Measurements from ENCODE around the gene SLC39A11. TPM values are rescaled to one million over a fixed set of nuclear protein-coding genes. Genes with fewer than 3 reads are reported as not detected.

SLC39A11 gene
- total RNA-seq, 1 donor from 2014 or later, result 46.1 TPM

GRCh38 chr17:72886622-72887021 lies 205.9 kb downstream of the SLC39A11 start:
- no peak for ATAC-seq

GRCh38 chr17:72884066-72884465 lies 208.4 kb downstream of the SLC39A11 start:
- ATAC-seq, result no peak
- no peak for DNase-seq (ENCODE audit: low spot score)

More at GRCh38 chr17:72886622-72887021, 205.9 kb downstream of the SLC39A11 start:
- no peak for DNase-seq (ENCODE audit: low spot score)

- DNase-seq (ENCODE audit: low spot score) (no peak), ATAC-seq (no peak)
Observed at GRCh38 chr17:72883351-72883750, 209.1 kb downstream of the SLC39A11 start.

GRCh38 chr17:72882426-72882825 lies 210.1 kb downstream of the SLC39A11 start:
- ATAC-seq (no peak), DNase-seq (ENCODE audit: low spot score) (no peak)

GRCh38 chr17:72879877-72880276 lies 212.6 kb downstream of the SLC39A11 start:
- no peak for DNase-seq (ENCODE audit: low spot score)
- ATAC-seq, result no peak

GRCh38 chr17:72878975-72879660 lies 213.4 kb downstream of the SLC39A11 start:
- DNase-seq (ENCODE audit: low spot score), result no peak
- no peak for ATAC-seq

GRCh38 chr17:72877348-72877747 lies 215.1 kb downstream of the SLC39A11 start:
- ATAC-seq, result no peak
- DNase-seq (ENCODE audit: low spot score), result no peak

GRCh38 chr17:72876413-72876812 lies 216.1 kb downstream of the SLC39A11 start:
- DNase-seq (ENCODE audit: low spot score) (no peak), ATAC-seq (no peak)

GRCh38 chr17:72875361-72875760 lies 217.1 kb downstream of the SLC39A11 start:
- ATAC-seq, result no peak
- no peak for DNase-seq (ENCODE audit: low spot score)

- no peak for ATAC-seq
- DNase-seq (ENCODE audit: low spot score), result no peak
Observed at GRCh38 chr17:72872396-72872795, 220.1 kb downstream of the SLC39A11 start.

GRCh38 chr17:72870367-72870985 lies 222.0 kb downstream of the SLC39A11 start:
- DNase-seq (ENCODE audit: low spot score) (no peak), ATAC-seq (no peak)

- DNase-seq (ENCODE audit: low spot score) (no peak), ATAC-seq (no peak)
Observed at GRCh38 chr17:72869630-72870029, 222.9 kb downstream of the SLC39A11 start.

- ATAC-seq (no peak), DNase-seq (ENCODE audit: low spot score) (no peak)
Observed at GRCh38 chr17:72865954-72866353, 226.5 kb downstream of the SLC39A11 start.

- DNase-seq (ENCODE audit: low spot score) (no peak), ATAC-seq (no peak)
Observed at GRCh38 chr17:72863526-72864211, 228.8 kb downstream of the SLC39A11 start.

GRCh38 chr17:72862276-72862999 lies 230.1 kb downstream of the SLC39A11 start:
- no peak for ATAC-seq
- no peak for DNase-seq (ENCODE audit: low spot score)

GRCh38 chr17:72861811-72862210 lies 230.7 kb downstream of the SLC39A11 start:
- DNase-seq (ENCODE audit: low spot score) (no peak), ATAC-seq (no peak)

GRCh38 chr17:72860778-72861177 lies 231.7 kb downstream of the SLC39A11 start:
- ATAC-seq (no peak), DNase-seq (ENCODE audit: low spot score) (no peak)

- ATAC-seq (no peak), DNase-seq (ENCODE audit: low spot score) (no peak)
Observed at GRCh38 chr17:72858826-72859495, 233.5 kb downstream of the SLC39A11 start.

GRCh38 chr17:72853440-72854415 lies 238.8 kb downstream of the SLC39A11 start:
- DNase-seq (ENCODE audit: low spot score) (no peak), ATAC-seq (no peak)

Data from left lobe of liver (tissue), 2 donors.